PC-3 (cell line): ENCODE results near the gene PTPN23. TPM values are rescaled to one million over a fixed set of nuclear protein-coding genes. Genes with fewer than 3 reads are reported as not detected.

ENCODE experiments used
- ATAC-seq: fragments of 200-7000 bp; cut with Tn5 transposase; 2 replicates; pipeline ENCODE4 v1.9.1; 2020; ENCODE audit warnings: mild to moderate bottlenecking, moderate library complexity
- BruUV-seq: library from RNA; stranded (reverse); fragments of 400-500 nt; replicated peaks from 2 replicates; lab custom pipeline; 2021; lab: Mats Ljungman, UMichigan
- CTCF ChIA-PET: fragments of 300-600 bp; sonication (Branson Sonifier 250); formaldehyde crosslinking; loops from one replicate; lab custom pipeline; 2022; ENCODE audit warnings: antibody characterized with exemption; lab: Charles Lee
- POLR2A ChIA-PET: fragments of 300-600 bp; sonication (Branson Sonifier 250); formaldehyde crosslinking; loops from one replicate; lab custom pipeline; 2022; ENCODE audit warnings: antibody characterized with exemption; ENCODE audit not compliant: unreplicated experiment; lab: Charles Lee
- DNase-seq: peaks from one replicate; pipeline ENCODE4 v3.0.0-alpha.2; 2015
- H2AFZ ChIP-seq: fragments of 300-600 bp; sonication (generic); 2 replicates; pipeline ENCODE4 v1.6.0; 2016; ENCODE audit warnings: antibody characterized with exemption, low read length
- H3F3A ChIP-seq: fragments of 300-600 bp; sonication (generic); one replicate; pipeline ENCODE4 v1.6.0; 2017; ENCODE audit warnings: antibody characterized with exemption, low read length, control low read depth, mild to moderate bottlenecking; ENCODE audit not compliant: unreplicated experiment
- H3K27ac ChIP-seq: fragments of 300-600 bp; sonication (generic); 2 replicates; pipeline ENCODE4 v1.5.1; 2016; ENCODE audit warnings: mild to moderate bottlenecking, low read length
- H3K27me3 ChIP-seq: fragments of 300-600 bp; sonication (generic); 2 replicates; pipeline ENCODE4 v1.6.1; 2016; ENCODE audit warnings: low read length, mixed read lengths
- H3K36me3 ChIP-seq: fragments of 300-600 bp; sonication (generic); 2 replicates; pipeline ENCODE4 v1.6.1; 2016; ENCODE audit warnings: low read depth, mixed run types, low read length, mixed read lengths
- H3K4me1 ChIP-seq: fragments of 300-600 bp; sonication (generic); 2 replicates; pipeline ENCODE4 v1.5.1; 2016; ENCODE audit warnings: low read length; ENCODE audit not compliant: insufficient read depth
- H3K4me2 ChIP-seq: fragments of 300-600 bp; sonication (generic); 2 replicates; pipeline ENCODE4 v1.6.0; 2016; ENCODE audit warnings: low read length
- H3K4me3 ChIP-seq: fragments of 300-600 bp; sonication (generic); 2 replicates; pipeline ENCODE4 v1.5.1; 2016; ENCODE audit warnings: mild to moderate bottlenecking, low read length, mixed read lengths
- H3K79me2 ChIP-seq: fragments of 300-600 bp; sonication (generic); 2 replicates; pipeline ENCODE4 v1.6.1; 2017; ENCODE audit warnings: low read length, mixed read lengths
- H3K9ac ChIP-seq: fragments of 300-600 bp; sonication (generic); 2 replicates; pipeline ENCODE4 v1.6.0; 2016; ENCODE audit warnings: mild to moderate bottlenecking, low read length
- H3K9me2 ChIP-seq: fragments of 300-600 bp; sonication (generic); replicated peaks from 2 replicates; pipeline ENCODE4 v1.6.1; 2016; ENCODE audit warnings: mixed run types, low read length, mixed read lengths
- H3K9me3 ChIP-seq: fragments of 300-600 bp; sonication (generic); 2 replicates; pipeline ENCODE4 v1.6.1; 2016; ENCODE audit warnings: low read length, mixed read lengths
- H4K20me1 ChIP-seq: fragments of 300-600 bp; sonication (generic); 2 replicates; pipeline ENCODE4 v1.6.1; 2016; ENCODE audit warnings: low read length, mixed read lengths
- CTCF ChIP-seq: fragments of 300-600 bp; sonication (generic); conservative IDR thresholded peaks from 2 replicates; pipeline ENCODE4 v1.5.1; 2017; ENCODE audit warnings: antibody characterized with exemption, low read depth, mild to moderate bottlenecking, low read length
- EZH2 ChIP-seq: fragments of 300-600 bp; sonication (generic); IDR thresholded peaks from one replicate; pipeline ENCODE4 v1.6.1; 2017; ENCODE audit warnings: antibody characterized with exemption, mild to moderate bottlenecking, low read length; ENCODE audit not compliant: unreplicated experiment
- EZH2phosphoT487 ChIP-seq: fragments of 300-600 bp; sonication (generic); IDR thresholded peaks from 2 replicates; pipeline ENCODE4 v1.6.1; 2018; ENCODE audit warnings: mild to moderate bottlenecking, antibody characterized with exemption, low read length, borderline replicate concordance
- intact Hi-C: fragments of 100-400 bp; cut with micrococcal nuclease; formaldehyde crosslinking; loops from 2 replicates; pipeline ENCODE4 v1.9.0; 2023
- total RNA-seq: library from RNA; depleted of rRNA; stranded (reverse); fragments of >200 nt; gene quantifications from 2 replicates; pipeline ENCODE4 v1.2.3, GENCODE V29; 2014

PTPN23 gene
- total RNA-seq, 1 experiment from 2014 or later, result 22.3 TPM

GRCh38 chr3:47429476-47430270 lies 48.9 kb downstream of the PTPN23 start:
- no peak for TF ChIP-seq EZH2
- TF ChIP-seq EZH2phosphoT487, result no peak
- no peak for TF ChIP-seq CTCF
- Histone ChIP-seq H3K4me2 (no peak overlapping the region), H4K20me1 (no peaks in the 10 kb centered on the region), H3K9me2 (no peaks in the 10 kb centered on the region), H3K27me3 (no peaks in the 10 kb centered on the region), H3K4me1 (peaks cover 12% of the 10 kb centered on the region), H3K36me3 (peaks cover 27% of the 10 kb centered on the region), H3K27ac (no peak overlapping the region), H2AFZ (no peak overlapping the region), H3K79me2 (no peaks in the 10 kb centered on the region), H3K9ac (no peak overlapping the region), H3F3A (no peaks in the 10 kb centered on the region), H3K4me3 (no peak overlapping the region), H3K9me3 (no peaks in the 10 kb centered on the region)
- intact Hi-C loops, result no loop called here
- ChIA-PET CTCF (no interaction called here), POLR2A (no interaction called here)
- no TSS peak for BruUV-seq
- no peak for ATAC-seq
- no peak for DNase-seq

GRCh38 chr3:47430606-47431005 lies 49.8 kb downstream of the PTPN23 start:
- Histone ChIP-seq H3K9ac (no peak overlapping the region), H4K20me1 (no peaks in the 10 kb centered on the region), H3K4me3 (no peak overlapping the region), H3K9me3 (no peaks in the 10 kb centered on the region), H3K9me2 (no peaks in the 10 kb centered on the region), H3K79me2 (no peaks in the 10 kb centered on the region), H3K36me3 (peaks cover 32% of the 10 kb centered on the region), H3K4me1 (peaks cover 12% of the 10 kb centered on the region), H3K27ac (no peak overlapping the region), H3K27me3 (no peaks in the 10 kb centered on the region), H2AFZ (no peak overlapping the region), H3F3A (no peaks in the 10 kb centered on the region), H3K4me2 (no peak overlapping the region)
- CTCF ChIA-PET, result no interaction called here
- POLR2A ChIA-PET, result no interaction called here
- DNase-seq, result no peak
- BruUV-seq, result no TSS peak
- ATAC-seq, result no peak
- no peak for TF ChIP-seq EZH2phosphoT487
- no peak for TF ChIP-seq EZH2
- TF ChIP-seq CTCF, result no peak
- intact Hi-C loops, result no loop called here

GRCh38 chr3:47431225-47431624 lies 50.4 kb downstream of the PTPN23 start:
- Histone ChIP-seq H3K9me3 (no peaks in the 10 kb centered on the region), H3K27ac (no peak overlapping the region), H3F3A (no peaks in the 10 kb centered on the region), H3K4me2 (no peak overlapping the region), H3K9ac (no peak overlapping the region), H2AFZ (no peak overlapping the region), H3K9me2 (no peaks in the 10 kb centered on the region), H3K27me3 (no peaks in the 10 kb centered on the region), H3K36me3 (peaks cover 32% of the 10 kb centered on the region), H3K4me1 (peaks cover 12% of the 10 kb centered on the region), H4K20me1 (no peaks in the 10 kb centered on the region), H3K79me2 (no peaks in the 10 kb centered on the region), H3K4me3 (no peak overlapping the region)
- intact Hi-C loops, result no loop called here
- no peak for TF ChIP-seq EZH2phosphoT487
- no peak for TF ChIP-seq EZH2
- TF ChIP-seq CTCF, result no peak
- DNase-seq (no peak), ATAC-seq (no peak)
- POLR2A ChIA-PET, result no interaction called here
- CTCF ChIA-PET, result no interaction called here
- no TSS peak for BruUV-seq
